ENCODE data around the gene INSL3.

GRCh38 chr19:17775991-17776803, 45.1 kb downstream of the INSL3 start:
- TF ChIP-seq CTCF (optimal IDR thresholded peaks at IDR 0.05 in 1 of 3, IDR thresholded peaks at IDR 0.05 in 1 of 3, conservative IDR thresholded peaks at IDR 0.05 in 1 of 3; ENCODE audit: extremely low read depth in 1 of 3, insufficient read depth in 2 of 3, low read length in 3 of 3) (no peak), EZH2 (IDR thresholded peaks at IDR 0.05; ENCODE audit: low read length) (no peak)
